Measurements from ENCODE around the gene PPP2R1A. TPM values are rescaled to one million over a fixed set of nuclear protein-coding genes. Genes with fewer than 3 reads are reported as not detected.

The PPP2R1A gene
- total RNA-seq, 1 donor from 2014 or later, result 422 TPM

DNA sequence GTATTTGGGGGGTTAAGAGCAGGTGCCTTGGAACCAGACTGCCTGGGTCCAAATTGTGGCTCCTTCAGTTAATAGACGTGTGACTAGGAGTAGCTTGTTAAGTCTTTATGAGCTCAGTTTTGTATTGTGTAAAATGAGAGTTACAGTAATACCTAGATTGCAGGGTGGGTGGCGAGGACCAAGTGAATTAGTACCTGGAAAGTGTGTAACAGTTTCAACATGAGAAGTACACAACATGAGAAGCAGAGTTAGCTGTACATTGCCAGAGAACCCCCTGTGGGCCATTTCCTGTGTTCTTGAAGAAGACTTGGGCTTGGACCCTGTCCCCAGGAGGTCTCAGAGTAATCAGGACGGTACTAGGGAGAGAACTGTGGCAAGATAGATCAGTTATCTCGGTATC is 36.8 kb downstream of the PPP2R1A start:
- H3K9me3 Mint-ChIP-seq, result no peaks in the 10 kb centered on the region
- no peak for DNase-seq (ENCODE audit: low read depth, low spot score)
- H3K36me3 Mint-ChIP-seq (ENCODE audit: low read depth), result peaks cover 36% of the 10 kb centered on the region
- H3K4me3 Mint-ChIP-seq, result no peak overlapping the region
- TF ChIP-seq, protein P1, sequence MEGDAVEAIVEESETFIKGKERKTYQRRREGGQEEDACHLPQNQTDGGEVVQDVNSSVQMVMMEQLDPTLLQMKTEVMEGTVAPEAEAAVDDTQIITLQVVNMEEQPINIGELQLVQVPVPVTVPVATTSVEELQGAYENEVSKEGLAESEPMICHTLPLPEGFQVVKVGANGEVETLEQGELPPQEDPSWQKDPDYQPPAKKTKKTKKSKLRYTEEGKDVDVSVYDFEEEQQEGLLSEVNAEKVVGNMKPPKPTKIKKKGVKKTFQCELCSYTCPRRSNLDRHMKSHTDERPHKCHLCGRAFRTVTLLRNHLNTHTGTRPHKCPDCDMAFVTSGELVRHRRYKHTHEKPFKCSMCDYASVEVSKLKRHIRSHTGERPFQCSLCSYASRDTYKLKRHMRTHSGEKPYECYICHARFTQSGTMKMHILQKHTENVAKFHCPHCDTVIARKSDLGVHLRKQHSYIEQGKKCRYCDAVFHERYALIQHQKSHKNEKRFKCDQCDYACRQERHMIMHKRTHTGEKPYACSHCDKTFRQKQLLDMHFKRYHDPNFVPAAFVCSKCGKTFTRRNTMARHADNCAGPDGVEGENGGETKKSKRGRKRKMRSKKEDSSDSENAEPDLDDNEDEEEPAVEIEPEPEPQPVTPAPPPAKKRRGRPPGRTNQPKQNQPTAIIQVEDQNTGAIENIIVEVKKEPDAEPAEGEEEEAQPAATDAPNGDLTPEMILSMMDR (conservative IDR thresholded peaks at IDR 0.05), result no peak
- H3K27ac Mint-ChIP-seq (ENCODE audit: unreplicated experiment), result no peak overlapping the region
- no peaks in the 10 kb centered on the region for H3K27me3 Mint-ChIP-seq (ENCODE audit: low read depth)
- no peaks in the 10 kb centered on the region for H3K4me1 Mint-ChIP-seq

DNA sequence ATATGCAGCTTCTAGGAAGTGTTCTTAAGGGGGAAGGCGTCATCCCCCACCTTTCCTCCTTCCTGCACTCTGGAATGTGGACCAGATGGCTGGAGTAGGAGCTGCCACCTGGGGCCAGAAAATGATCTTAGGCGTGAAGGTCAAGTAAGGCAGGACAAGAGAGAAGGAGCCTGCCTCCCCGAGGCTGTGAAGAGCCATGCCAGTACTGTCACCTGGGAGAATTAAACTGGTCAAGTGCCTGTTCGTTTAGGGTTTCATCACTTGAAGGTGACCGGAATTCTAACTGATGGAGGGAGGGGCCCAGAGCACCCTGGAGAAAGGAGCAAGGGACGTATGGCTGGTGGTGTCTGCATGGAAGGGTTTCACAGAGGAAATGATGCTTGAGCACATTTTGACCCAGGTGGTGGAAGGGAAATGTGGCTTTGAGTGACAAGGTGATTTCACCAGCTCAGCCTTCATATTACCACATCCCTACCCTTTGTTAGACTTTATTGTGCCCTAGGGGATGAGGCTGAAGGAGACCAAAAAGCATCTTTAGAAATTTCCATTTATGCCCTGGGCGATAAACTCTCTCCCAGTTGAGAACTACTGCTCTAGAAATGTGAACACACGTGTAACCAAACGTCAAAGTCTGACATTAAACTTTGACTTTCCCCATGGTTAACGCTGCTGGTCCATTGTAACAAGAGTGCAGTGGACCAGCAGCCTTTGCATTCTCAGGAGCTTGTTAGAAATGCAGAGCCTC is 37.5 kb downstream of the PPP2R1A start:
- H3K27ac Mint-ChIP-seq (ENCODE audit: unreplicated experiment), result no peak overlapping the region
- H3K27me3 Mint-ChIP-seq (ENCODE audit: low read depth), result no peaks in the 10 kb centered on the region
- no peaks in the 10 kb centered on the region for H3K4me1 Mint-ChIP-seq
- H3K9me3 Mint-ChIP-seq, result no peaks in the 10 kb centered on the region
- TF ChIP-seq, protein P1 (conservative IDR thresholded peaks at IDR 0.05), result no peak
- H3K36me3 Mint-ChIP-seq (ENCODE audit: low read depth), result peaks cover 36% of the 10 kb centered on the region
- H3K4me3 Mint-ChIP-seq, result no peak overlapping the region
- DNase-seq (ENCODE audit: low read depth, low spot score), result no peak

DNA sequence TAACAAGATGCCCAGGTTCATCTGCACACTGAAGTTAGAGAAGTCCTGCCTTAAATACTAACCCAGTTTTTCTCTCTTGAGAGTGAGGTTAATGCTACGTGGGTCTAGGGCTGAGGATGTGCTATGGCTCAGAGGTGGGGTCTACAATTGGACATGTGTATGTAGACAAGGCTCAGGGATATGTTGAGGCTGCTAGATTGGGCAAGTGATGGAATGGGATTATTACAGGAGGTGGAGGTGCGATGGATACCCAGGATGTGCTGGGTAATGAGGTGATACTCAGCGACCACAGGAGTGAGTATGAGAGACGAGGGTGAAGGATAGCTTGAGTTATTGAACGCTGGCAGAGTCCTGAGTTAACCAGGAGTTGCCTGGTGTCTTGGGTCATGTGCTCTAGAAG is 38.1 kb downstream of the PPP2R1A start:
- Mint-ChIP-seq H3K27me3 (ENCODE audit: low read depth) (no peaks in the 10 kb centered on the region), H3K4me3 (no peak overlapping the region), H3K36me3 (ENCODE audit: low read depth) (peaks cover 36% of the 10 kb centered on the region), H3K9me3 (no peaks in the 10 kb centered on the region), H3K4me1 (no peaks in the 10 kb centered on the region), H3K27ac (ENCODE audit: unreplicated experiment) (no peak overlapping the region)
- no peak for DNase-seq (ENCODE audit: low read depth, low spot score)
- TF ChIP-seq, protein P1 (conservative IDR thresholded peaks at IDR 0.05), result no peak

DNA sequence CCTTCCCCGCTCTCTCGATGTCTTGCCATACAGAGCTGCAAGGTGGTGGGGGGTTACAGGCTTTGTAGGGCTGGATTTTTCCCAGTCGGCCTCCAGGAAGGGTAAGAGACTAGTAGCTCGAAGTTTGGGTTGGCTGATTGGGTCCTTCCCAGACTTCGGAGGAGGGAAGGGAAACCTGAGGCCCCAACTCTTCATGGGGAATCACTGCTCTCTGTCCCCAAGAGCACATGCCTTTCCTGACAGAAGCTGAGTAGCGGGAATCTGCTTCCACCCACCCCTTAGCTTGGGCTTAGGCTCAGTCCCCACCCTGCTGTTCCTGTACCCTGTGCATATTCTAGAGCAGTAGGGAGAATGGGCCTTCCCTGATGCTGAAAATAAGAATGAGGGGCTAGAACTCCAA is 39.7 kb downstream of the PPP2R1A start:
- TF ChIP-seq, protein P1 (conservative IDR thresholded peaks at IDR 0.05), result no peak
- Mint-ChIP-seq H3K36me3 (ENCODE audit: low read depth) (peaks cover 27% of the 10 kb centered on the region), H3K27me3 (ENCODE audit: low read depth) (no peaks in the 10 kb centered on the region), H3K4me1 (no peaks in the 10 kb centered on the region), H3K4me3 (no peak overlapping the region), H3K9me3 (no peaks in the 10 kb centered on the region), H3K27ac (ENCODE audit: unreplicated experiment) (no peak overlapping the region)
- no peak for DNase-seq (ENCODE audit: low read depth, low spot score)

DNA sequence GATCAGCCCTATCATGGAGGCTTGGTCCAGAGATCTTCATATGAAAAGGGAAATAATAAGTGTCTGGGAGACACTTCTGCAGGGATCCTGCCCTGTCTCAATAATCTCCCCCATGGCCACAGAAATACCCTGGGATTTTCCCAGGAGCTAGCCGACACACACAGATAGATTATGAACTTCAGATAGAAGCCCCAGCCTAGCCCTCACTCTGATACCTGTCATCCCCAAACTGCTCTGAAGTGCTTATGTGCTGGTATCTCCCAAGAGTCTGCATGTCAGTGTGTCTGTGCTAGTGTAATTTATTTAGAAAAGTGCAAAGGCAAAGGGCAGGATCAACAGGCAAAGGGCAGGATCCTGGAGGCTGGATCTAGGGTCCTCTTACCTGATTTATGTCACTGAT is 40.8 kb downstream of the PPP2R1A start:
- Mint-ChIP-seq H3K27ac (ENCODE audit: unreplicated experiment) (no peak overlapping the region), H3K36me3 (ENCODE audit: low read depth) (peaks cover 23% of the 10 kb centered on the region), H3K9me3 (no peaks in the 10 kb centered on the region), H3K4me3 (no peak overlapping the region), H3K27me3 (ENCODE audit: low read depth) (no peaks in the 10 kb centered on the region), H3K4me1 (no peaks in the 10 kb centered on the region)
- TF ChIP-seq, protein P1 (conservative IDR thresholded peaks at IDR 0.05), result no peak
- no peak for DNase-seq (ENCODE audit: low read depth, low spot score)

Data from neural crest cell (in vitro differentiated cells).